ENCODE data around the gene SUGP1. TPM values are rescaled to one million over a fixed set of nuclear protein-coding genes. Genes with fewer than 3 reads are reported as not detected.

The SUGP1 gene
- total RNA-seq, 4 donors from 2014 or later = 16.1 to 40.2 (median 39.0) TPM

GRCh38 chr19:19226204-19226603, 94.1 kb downstream of the SUGP1 start:
- H3K4me3 ChIP-seq (ENCODE audit: low read depth, poor library complexity, severe bottlenecking) = no peak overlapping the region
- no peak for TF ChIP-seq POLR2A (IDR thresholded peaks at IDR 0.05)
- TF ChIP-seq CTCF (IDR thresholded peaks at IDR 0.05) = no peak
- DNase-seq (ENCODE audit: low spot score in 2 of 2) = no peak
- intact Hi-C loops (cut with DNase I; ENCODE audit: low total_unique reads) = no loop called here
- 80 to 82% methylated on average over 5 of the region's 5 CpGs for WGBS, 2 donors

Other genes starting within 250 kb of the SUGP1 start
- gene TMEM161A, start 182.0 kb downstream of the SUGP1 start, total RNA-seq = 10 to 100 TPM; 25.7 to 30.1 (median 27.9) TPM
- gene MEF2B, start 150.2 kb downstream of the SUGP1 start, total RNA-seq = 1 to 10 TPM in 1 of 4 donors, under 1 TPM in 2, not detected in 1; 0.49 to 2.2 (median 0.84) TPM
- 10 to 100 TPM in 2 of 4 donors, 1 to 10 TPM in 2; 4.4 to 15.2 (median 10.9) TPM for gene BORCS8, start 128.4 kb downstream of the SUGP1 start, total RNA-seq
- 10 to 100 TPM; 40.1 to 59.0 (median 48.8) TPM for gene RFXANK, start 128.3 kb downstream of the SUGP1 start, total RNA-seq
- gene NR2C2AP, start 117.1 kb downstream of the SUGP1 start, total RNA-seq = 10 to 100 TPM; 13.7 to 24.2 (median 22.5) TPM
- gene NCAN, start 108.6 kb downstream of the SUGP1 start, total RNA-seq = not detected
- gene TM6SF2, start 47.2 kb downstream of the SUGP1 start, total RNA-seq = under 1 TPM in 1 of 4 donors, not detected in 3; 0.20 TPM
- gene MAU2, start 320 bp upstream of the SUGP1 start, total RNA-seq = 100 to 1,000 TPM in 1 of 4 donors, 10 to 100 TPM in 3; 57.5 to 100 (median 69.8) TPM
- 100 to 1,000 TPM in 1 of 4 donors, 10 to 100 TPM in 3; 73.8 to 128 (median 87.7) TPM for gene GATAD2A, start 85.2 kb upstream of the SUGP1 start, total RNA-seq
- gene TSSK6, start 195.0 kb upstream of the SUGP1 start, total RNA-seq = 1 to 10 TPM; 4.0 to 8.9 (median 6.7) TPM
- gene NDUFA13, start 195.7 kb upstream of the SUGP1 start, total RNA-seq = 100 to 1,000 TPM in 2 of 4 donors, 10 to 100 TPM in 2; 31.4 to 179 (median 108) TPM
- gene YJEFN3, start 208.4 kb upstream of the SUGP1 start, total RNA-seq = 1 to 10 TPM in 1 of 4 donors, under 1 TPM in 3; 0.15 to 2.8 (median 0.49) TPM
- gene CILP2, start 217.8 kb upstream of the SUGP1 start, total RNA-seq = 1 to 10 TPM in 1 of 4 donors, under 1 TPM in 1, not detected in 2; 0.17 to 1.4 TPM